Cardiac fibroblast (primary cell): Measurements from ENCODE around the gene ARID1A.

Source experiments
- DNase-seq, 2 donors: peaks; one replicate each; pipeline versions ENCODE4 v3.0.0 to v3.0.0-alpha.2; 2010; ENCODE audit warnings: low read depth in 2 of 2
- H3K4me3 ChIP-seq, 2 donors: replicated peaks in 1 of 2; 1 replicate in 1 of 2; 2 replicates in 1 of 2; pipeline ENCODE4 v1.5.1; 2011; ENCODE audit warnings: low read depth in 2 of 2, low read length in 2 of 2, mild to moderate bottlenecking in 2 of 2, moderate library complexity in 1 of 2
- TF ChIP-seq, protein P1 (sequence below): IDR thresholded peaks from one replicate; pipeline ENCODE4 v1.5.1; 2011; ENCODE audit warnings: low read depth, mild to moderate bottlenecking, low read length, inconsistent platforms

ARID1A gene

DNA sequence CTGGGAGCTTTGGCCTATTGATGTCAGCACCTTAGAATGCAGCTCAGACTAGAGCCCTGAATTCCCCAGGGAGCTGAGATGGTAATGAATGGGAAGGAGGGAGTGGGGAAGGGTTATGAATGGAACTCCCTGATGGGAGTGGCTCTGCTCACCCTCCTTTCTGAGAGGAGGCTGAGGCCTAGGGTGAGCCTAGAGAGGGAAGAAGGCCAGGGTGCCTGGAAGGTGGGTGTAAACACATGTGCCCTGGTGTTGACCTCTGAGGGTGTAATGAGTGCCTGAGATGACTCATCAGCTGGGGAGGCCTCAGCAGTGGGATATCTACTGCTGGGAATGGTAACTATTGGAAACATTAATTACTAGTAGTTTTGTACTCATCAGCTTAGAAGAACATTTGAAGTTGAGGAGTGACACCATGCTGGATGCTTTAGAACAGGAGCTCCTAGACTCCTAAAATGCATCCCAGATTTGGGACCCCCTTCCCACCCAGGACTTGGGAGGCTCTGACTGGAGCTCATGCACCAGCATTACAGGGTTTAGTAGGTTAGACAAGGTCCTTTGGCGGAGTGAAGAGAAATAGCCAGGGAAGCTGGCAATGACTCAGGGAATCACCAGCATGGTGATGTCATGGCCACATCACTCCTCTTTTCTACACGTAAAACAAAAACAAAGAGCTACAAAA is 76.0 kb downstream of the ARID1A start:
- peak; percentile 96 to 99 for DNase-seq
- H3K4me3 ChIP-seq: no peak overlapping the region

DNA sequence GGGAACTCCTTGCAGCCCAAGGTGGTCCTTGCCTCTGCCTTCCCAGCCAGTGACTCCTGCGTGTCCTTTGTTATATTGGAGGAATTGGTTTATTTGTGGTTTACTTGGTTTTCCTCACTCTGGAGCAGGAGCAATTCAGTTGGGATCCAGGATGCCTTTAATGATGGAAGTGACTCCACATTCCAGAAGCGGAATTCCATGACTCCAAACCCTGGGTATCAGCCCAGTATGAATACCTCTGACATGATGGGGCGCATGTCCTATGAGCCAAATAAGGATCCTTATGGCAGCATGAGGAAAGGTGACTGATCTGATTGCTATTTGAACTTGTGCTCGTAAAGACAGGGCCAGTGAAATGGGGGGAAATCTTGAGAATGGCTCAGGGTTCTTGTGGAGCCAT is 76.9 kb downstream of the ARID1A start:
- DNase-seq: peak; percentile 82 to 88
- H3K4me3 ChIP-seq: no peak overlapping the region
- TF ChIP-seq, protein P1, sequence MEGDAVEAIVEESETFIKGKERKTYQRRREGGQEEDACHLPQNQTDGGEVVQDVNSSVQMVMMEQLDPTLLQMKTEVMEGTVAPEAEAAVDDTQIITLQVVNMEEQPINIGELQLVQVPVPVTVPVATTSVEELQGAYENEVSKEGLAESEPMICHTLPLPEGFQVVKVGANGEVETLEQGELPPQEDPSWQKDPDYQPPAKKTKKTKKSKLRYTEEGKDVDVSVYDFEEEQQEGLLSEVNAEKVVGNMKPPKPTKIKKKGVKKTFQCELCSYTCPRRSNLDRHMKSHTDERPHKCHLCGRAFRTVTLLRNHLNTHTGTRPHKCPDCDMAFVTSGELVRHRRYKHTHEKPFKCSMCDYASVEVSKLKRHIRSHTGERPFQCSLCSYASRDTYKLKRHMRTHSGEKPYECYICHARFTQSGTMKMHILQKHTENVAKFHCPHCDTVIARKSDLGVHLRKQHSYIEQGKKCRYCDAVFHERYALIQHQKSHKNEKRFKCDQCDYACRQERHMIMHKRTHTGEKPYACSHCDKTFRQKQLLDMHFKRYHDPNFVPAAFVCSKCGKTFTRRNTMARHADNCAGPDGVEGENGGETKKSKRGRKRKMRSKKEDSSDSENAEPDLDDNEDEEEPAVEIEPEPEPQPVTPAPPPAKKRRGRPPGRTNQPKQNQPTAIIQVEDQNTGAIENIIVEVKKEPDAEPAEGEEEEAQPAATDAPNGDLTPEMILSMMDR: no peak

More for the DNA sequence above, 76.0 kb downstream of the ARID1A start:
- TF ChIP-seq, protein P1: no peak

DNA sequence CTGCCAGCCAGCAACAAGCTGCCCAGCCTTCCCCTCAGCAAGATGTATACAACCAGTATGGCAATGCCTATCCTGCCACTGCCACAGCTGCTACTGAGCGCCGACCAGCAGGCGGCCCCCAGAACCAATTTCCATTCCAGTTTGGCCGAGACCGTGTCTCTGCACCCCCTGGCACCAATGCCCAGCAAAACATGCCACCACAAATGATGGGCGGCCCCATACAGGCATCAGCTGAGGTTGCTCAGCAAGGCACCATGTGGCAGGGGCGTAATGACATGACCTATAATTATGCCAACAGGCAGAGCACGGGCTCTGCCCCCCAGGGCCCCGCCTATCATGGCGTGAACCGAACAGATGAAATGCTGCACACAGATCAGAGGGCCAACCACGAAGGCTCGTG is 78.6 kb downstream of the ARID1A start:
- TF ChIP-seq, protein P1: no peak
- DNase-seq: no peak
- H3K4me3 ChIP-seq: no peak overlapping the region

DNA sequence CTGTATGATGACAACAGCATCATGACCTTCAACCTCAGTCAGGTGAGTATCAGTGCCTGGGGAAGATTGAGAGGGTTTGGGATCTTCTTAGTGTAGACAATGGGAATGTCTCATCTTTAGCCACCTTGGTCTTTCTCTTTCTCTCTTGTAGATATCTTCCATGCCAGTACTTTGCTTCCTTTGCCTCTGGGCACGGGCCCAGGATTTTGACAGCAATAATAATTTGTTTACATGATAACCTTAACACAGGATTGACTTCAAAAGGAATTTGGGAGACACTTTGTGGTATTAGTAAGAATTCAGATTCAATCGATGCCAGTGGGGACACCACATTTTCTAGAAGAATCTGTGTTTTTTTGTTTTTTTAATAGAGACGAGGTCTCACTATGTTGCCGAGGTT is 79.9 kb downstream of the ARID1A start:
- DNase-seq: no peak

DNA sequence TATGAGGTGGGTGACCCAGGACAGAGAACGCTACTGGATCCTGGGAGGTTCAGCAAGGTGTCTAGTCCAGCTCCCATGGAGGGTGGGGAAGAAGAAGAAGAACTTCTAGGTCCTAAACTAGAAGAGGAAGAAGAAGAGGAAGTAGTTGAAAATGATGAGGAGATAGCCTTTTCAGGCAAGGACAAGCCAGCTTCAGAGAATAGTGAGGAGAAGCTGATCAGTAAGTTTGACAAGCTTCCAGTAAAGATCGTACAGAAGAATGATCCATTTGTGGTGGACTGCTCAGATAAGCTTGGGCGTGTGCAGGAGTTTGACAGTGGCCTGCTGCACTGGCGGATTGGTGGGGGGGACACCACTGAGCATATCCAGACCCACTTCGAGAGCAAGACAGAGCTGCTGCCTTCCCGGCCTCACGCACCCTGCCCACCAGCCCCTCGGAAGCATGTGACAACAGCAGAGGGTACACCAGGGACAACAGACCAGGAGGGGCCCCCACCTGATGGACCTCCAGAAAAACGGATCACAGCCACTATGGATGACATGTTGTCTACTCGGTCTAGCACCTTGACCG is 83.4 kb downstream of the ARID1A start:
- H3K4me3 ChIP-seq: no peak overlapping the region
- TF ChIP-seq, protein P1: no peak
- DNase-seq: no peak

More for the DNA sequence above, 79.9 kb downstream of the ARID1A start:
- no peak overlapping the region for H3K4me3 ChIP-seq
- TF ChIP-seq, protein P1: no peak

DNA sequence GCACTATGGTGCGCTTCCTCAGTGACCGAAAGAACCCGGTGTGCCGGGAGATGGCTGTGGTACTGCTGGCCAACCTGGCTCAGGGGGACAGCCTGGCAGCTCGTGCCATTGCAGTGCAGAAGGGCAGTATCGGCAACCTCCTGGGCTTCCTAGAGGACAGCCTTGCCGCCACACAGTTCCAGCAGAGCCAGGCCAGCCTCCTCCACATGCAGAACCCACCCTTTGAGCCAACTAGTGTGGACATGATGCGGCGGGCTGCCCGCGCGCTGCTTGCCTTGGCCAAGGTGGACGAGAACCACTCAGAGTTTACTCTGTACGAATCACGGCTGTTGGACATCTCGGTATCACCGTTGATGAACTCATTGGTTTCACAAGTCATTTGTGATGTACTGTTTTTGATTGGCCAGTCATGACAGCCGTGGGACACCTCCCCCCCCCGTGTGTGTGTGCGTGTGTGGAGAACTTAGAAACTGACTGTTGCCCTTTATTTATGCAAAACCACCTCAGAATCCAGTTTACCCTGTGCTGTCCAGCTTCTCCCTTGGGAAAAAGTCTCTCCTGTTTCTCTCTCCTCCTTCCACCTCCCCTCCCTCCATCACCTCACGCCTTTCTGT is 84.6 kb downstream of the ARID1A start:
- no peak overlapping the region for H3K4me3 ChIP-seq
- no peak for DNase-seq
- TF ChIP-seq, protein P1: no peak
